ENCODE measurements around the gene STXBP5.

DNA sequence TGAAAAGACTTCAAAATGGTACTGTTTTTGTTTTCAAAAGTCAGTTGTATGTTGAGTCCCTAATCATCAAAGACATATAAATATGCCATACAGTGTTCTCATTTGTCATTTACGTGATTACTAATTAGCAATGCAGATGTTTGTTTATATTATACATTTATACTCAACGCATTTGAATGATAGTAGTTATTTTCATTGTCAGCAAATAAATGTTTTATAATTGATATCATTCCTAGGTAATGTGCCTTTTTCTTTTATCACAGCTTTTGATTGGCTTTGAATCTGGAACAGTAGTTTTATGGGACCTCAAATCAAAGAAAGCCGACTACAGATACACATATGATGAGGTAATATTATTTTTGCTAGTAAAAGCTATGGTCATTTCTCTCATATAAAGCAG, 62.6 kb downstream of the STXBP5 start:
- TF ChIP-seq POLR2A (IDR thresholded peaks at IDR 0.05; ENCODE audit: insufficient read depth in 1 of 2, low read depth in 2 of 2, low read length in 2 of 2) (no peak), ERF (CRISPR knock-in tag; IDR thresholded peaks at IDR 0.05) (no peak), CEBPB (IDR thresholded peaks at IDR 0.05; ENCODE audit: borderline replicate concordance, low read depth, low read length) (no peak)
- TF ChIP-seq, protein P1, sequence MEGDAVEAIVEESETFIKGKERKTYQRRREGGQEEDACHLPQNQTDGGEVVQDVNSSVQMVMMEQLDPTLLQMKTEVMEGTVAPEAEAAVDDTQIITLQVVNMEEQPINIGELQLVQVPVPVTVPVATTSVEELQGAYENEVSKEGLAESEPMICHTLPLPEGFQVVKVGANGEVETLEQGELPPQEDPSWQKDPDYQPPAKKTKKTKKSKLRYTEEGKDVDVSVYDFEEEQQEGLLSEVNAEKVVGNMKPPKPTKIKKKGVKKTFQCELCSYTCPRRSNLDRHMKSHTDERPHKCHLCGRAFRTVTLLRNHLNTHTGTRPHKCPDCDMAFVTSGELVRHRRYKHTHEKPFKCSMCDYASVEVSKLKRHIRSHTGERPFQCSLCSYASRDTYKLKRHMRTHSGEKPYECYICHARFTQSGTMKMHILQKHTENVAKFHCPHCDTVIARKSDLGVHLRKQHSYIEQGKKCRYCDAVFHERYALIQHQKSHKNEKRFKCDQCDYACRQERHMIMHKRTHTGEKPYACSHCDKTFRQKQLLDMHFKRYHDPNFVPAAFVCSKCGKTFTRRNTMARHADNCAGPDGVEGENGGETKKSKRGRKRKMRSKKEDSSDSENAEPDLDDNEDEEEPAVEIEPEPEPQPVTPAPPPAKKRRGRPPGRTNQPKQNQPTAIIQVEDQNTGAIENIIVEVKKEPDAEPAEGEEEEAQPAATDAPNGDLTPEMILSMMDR (CRISPR knock-in tag; IDR thresholded peaks at IDR 0.05), result no peak
